Ishikawa (cell line): ENCODE measurements around the gene BCCIP.

ENCODE experiments used
- CREB1 ChIP-seq: IDR thresholded peaks from 2 replicates; pipeline ENCODE4 v1.6.1; 2012; ENCODE audit warnings: low read depth
- EGR1 ChIP-seq: IDR thresholded peaks from 2 replicates; pipeline ENCODE4 v1.6.1; 2012
- EP300 ChIP-seq: IDR thresholded peaks from 2 replicates; pipeline ENCODE4 v1.6.1; 2012; ENCODE audit warnings: borderline replicate concordance
- NFIC ChIP-seq: IDR thresholded peaks from 2 replicates; pipeline ENCODE4 v1.6.1; 2012
- RAD21 ChIP-seq: IDR thresholded peaks from 2 replicates; pipeline ENCODE4 v1.6.1; 2012; ENCODE audit warnings: low read depth
- TAF1 ChIP-seq: IDR thresholded peaks from 2 replicates; pipeline ENCODE4 v1.6.1; 2012; ENCODE audit warnings: low read depth, mild to moderate bottlenecking
- TCF12 ChIP-seq: IDR thresholded peaks from 2 replicates; pipeline ENCODE4 v1.6.1; 2012; ENCODE audit warnings: low read depth
- TEAD4 ChIP-seq: IDR thresholded peaks from 2 replicates; pipeline ENCODE4 v1.6.1; 2012
- YY1 ChIP-seq: IDR thresholded peaks from 2 replicates; pipeline ENCODE4 v1.6.1; 2012; ENCODE audit warnings: low read depth
- ZBTB7A ChIP-seq: IDR thresholded peaks from 2 replicates; pipeline ENCODE4 v1.6.1; 2012; ENCODE audit warnings: low read depth
- TF ChIP-seq, protein P1 (sequence below): IDR thresholded peaks from 2 replicates; pipeline ENCODE4 v1.6.1; 2012
- TF ChIP-seq, protein P2 (sequence below): IDR thresholded peaks from 2 replicates; pipeline ENCODE4 v1.6.1; 2012
- TF ChIP-seq, protein P3 (sequence below): IDR thresholded peaks from 2 replicates; pipeline ENCODE4 v1.6.1; 2012; ENCODE audit warnings: low read depth, mild to moderate bottlenecking

DNA sequence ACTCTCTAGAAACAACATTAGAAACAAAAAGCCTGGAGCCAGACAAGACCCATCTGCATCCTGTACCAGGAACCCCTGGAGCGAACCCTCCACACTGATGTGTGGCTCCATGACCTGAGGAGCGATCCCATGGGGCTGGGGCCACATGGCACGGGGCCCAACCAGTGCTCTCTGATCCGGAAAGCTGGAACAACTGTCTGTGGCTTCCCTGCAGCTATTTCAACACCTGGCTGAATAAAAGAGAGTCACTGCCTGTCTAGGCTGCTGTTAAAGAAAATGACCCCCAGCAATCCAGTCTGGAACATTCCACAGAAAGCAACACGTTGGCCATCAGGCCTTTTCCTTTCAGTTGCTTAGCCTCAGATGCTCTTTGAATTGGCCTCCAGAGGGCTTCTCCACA, 21.2 kb upstream of the BCCIP start:
- TF ChIP-seq NFIC (no peak), TEAD4 (no peak), TCF12 (no peak), YY1 (no peak), EP300 (no peak), TAF1 (no peak), ZBTB7A (no peak), RAD21 (no peak), CREB1 (no peak), EGR1 (no peak)
- TF ChIP-seq, protein P1, sequence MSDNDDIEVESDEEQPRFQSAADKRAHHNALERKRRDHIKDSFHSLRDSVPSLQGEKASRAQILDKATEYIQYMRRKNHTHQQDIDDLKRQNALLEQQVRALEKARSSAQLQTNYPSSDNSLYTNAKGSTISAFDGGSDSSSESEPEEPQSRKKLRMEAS: no peak
- TF ChIP-seq, protein P2, sequence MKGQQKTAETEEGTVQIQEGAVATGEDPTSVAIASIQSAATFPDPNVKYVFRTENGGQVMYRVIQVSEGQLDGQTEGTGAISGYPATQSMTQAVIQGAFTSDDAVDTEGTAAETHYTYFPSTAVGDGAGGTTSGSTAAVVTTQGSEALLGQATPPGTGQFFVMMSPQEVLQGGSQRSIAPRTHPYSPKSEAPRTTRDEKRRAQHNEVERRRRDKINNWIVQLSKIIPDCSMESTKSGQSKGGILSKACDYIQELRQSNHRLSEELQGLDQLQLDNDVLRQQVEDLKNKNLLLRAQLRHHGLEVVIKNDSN: no peak
- TF ChIP-seq, protein P3, sequence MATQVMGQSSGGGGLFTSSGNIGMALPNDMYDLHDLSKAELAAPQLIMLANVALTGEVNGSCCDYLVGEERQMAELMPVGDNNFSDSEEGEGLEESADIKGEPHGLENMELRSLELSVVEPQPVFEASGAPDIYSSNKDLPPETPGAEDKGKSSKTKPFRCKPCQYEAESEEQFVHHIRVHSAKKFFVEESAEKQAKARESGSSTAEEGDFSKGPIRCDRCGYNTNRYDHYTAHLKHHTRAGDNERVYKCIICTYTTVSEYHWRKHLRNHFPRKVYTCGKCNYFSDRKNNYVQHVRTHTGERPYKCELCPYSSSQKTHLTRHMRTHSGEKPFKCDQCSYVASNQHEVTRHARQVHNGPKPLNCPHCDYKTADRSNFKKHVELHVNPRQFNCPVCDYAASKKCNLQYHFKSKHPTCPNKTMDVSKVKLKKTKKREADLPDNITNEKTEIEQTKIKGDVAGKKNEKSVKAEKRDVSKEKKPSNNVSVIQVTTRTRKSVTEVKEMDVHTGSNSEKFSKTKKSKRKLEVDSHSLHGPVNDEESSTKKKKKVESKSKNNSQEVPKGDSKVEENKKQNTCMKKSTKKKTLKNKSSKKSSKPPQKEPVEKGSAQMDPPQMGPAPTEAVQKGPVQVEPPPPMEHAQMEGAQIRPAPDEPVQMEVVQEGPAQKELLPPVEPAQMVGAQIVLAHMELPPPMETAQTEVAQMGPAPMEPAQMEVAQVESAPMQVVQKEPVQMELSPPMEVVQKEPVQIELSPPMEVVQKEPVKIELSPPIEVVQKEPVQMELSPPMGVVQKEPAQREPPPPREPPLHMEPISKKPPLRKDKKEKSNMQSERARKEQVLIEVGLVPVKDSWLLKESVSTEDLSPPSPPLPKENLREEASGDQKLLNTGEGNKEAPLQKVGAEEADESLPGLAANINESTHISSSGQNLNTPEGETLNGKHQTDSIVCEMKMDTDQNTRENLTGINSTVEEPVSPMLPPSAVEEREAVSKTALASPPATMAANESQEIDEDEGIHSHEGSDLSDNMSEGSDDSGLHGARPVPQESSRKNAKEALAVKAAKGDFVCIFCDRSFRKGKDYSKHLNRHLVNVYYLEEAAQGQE: no peak
